GM12878 (cell line): ENCODE measurements around the gene SLC35D2. TPM values are rescaled to one million over a fixed set of nuclear protein-coding genes. Genes with fewer than 3 reads are reported as not detected.

Source experiments
- ATAC-seq: fragments of 200-7000 bp; cut with Tn5 transposase; 3 replicates; pipeline ENCODE4 v1.9.1; 2020; ENCODE audit warnings: mild to moderate bottlenecking, moderate library complexity
- BruUV-seq: library from RNA; stranded (reverse); fragments of 400-500 nt; replicated peaks from 2 replicates; lab custom pipeline; 2021; lab: Mats Ljungman, UMichigan
- CTCF ChIA-PET: fragments of 300-600 bp; sonication (Branson Sonifier 250); formaldehyde crosslinking; extraction: SDS; loops from one replicate; lab custom pipeline; 2021; ENCODE audit warnings: inconsistent platforms; lab: Yijun Ruan, JAX
- POLR2A ChIA-PET: fragments of 350-600 bp; formaldehyde crosslinking; extraction: SDS; loops from one replicate; lab custom pipeline; 2021; ENCODE audit warnings: inconsistent platforms; lab: Charles Lee
- RAD21 ChIA-PET: fragments of 300-600 bp; sonication (Branson Sonifier 250); formaldehyde crosslinking; loops from one replicate; lab custom pipeline; 2023; ENCODE audit warnings: antibody characterized with exemption; ENCODE audit not compliant: unreplicated experiment; lab: Charles Lee
- SMC1A ChIA-PET: fragments of 300-600 bp; sonication (Branson Sonifier 250); formaldehyde crosslinking; loops from one replicate; lab custom pipeline; 2023; ENCODE audit not compliant: unreplicated experiment, uncharacterized antibody; lab: Charles Lee
- DNase-seq: peaks from one replicate; pipeline ENCODE4 v3.0.0-alpha.2; 2011; ENCODE audit warnings: low read depth, low spot score
- FAIRE-seq: peaks from 3 replicates; lab custom pipeline; 2011; peaks lifted over from hg19 to GRCh38; lab: Jason Lieb, UNC
- H2AFZ ChIP-seq: 2 replicates; pipeline ENCODE4 v1.6.0; 2011; ENCODE audit warnings: low read depth, low read length, control low read depth; ENCODE audit not compliant: control insufficient read depth
- H3K27ac ChIP-seq: 2 replicates; pipeline ENCODE4 v1.5.1; 2011; ENCODE audit warnings: control low read depth; ENCODE audit not compliant: control insufficient read depth, insufficient read depth
- H3K27me3 ChIP-seq, 2 experiments: replicated peaks in 1 of 2; 2 replicates each; pipeline versions ENCODE4 v1.6.0 to v1.6.1; 2011; ENCODE audit warnings: low read length in 1 of 2; ENCODE audit not compliant: control insufficient read depth in 2 of 2, insufficient read depth in 2 of 2
- H3K36me3 ChIP-seq, 2 experiments: 2 replicates each; pipeline ENCODE4 v1.5.1; 2011; ENCODE audit warnings: low read length in 1 of 2; ENCODE audit not compliant: control insufficient read depth in 2 of 2, insufficient read depth in 2 of 2
- H3K4me1 ChIP-seq: 2 replicates; pipeline ENCODE4 v1.6.1; 2011; ENCODE audit warnings: mild to moderate bottlenecking, low read length, moderate library complexity, mixed read lengths; ENCODE audit not compliant: control insufficient read depth, insufficient read depth
- H3K4me2 ChIP-seq: 2 replicates; pipeline ENCODE4 v1.6.0; 2011; ENCODE audit warnings: control low read depth; ENCODE audit not compliant: control insufficient read depth, insufficient read depth
- H3K4me3 ChIP-seq: fragments of 200-600 bp; sonication (generic); 2 replicates; pipeline ENCODE4 v1.5.1; 2016
- H3K79me2 ChIP-seq: 2 replicates; pipeline ENCODE4 v1.6.0; 2011; ENCODE audit warnings: low read length; ENCODE audit not compliant: control insufficient read depth, insufficient read depth
- H3K9ac ChIP-seq: 2 replicates; pipeline ENCODE4 v1.8.0; 2011; ENCODE audit warnings: low read length, control low read depth, mixed read lengths; ENCODE audit not compliant: control insufficient read depth, insufficient read depth
- H3K9me3 ChIP-seq: replicated peaks from 3 replicates; pipeline ENCODE4 v1.5.1; 2011; ENCODE audit warnings: mild to moderate bottlenecking, low read length; ENCODE audit not compliant: control insufficient read depth, insufficient read depth
- H4K20me1 ChIP-seq: 2 replicates; pipeline ENCODE4 v1.6.0; 2011; ENCODE audit not compliant: control insufficient read depth, insufficient read depth
- BACH1 ChIP-seq: fragments of 450-650 bp; IDR thresholded peaks from 2 replicates; pipeline ENCODE4 v1.6.1; 2017; ENCODE audit warnings: mild to moderate bottlenecking, borderline replicate concordance
- BCL3 ChIP-seq: IDR thresholded peaks from 2 replicates; pipeline ENCODE4 v1.6.1; 2011; ENCODE audit warnings: borderline replicate concordance, low read depth, mild to moderate bottlenecking, moderate library complexity, low read length; ENCODE audit not compliant: insufficient read depth, poor library complexity, severe bottlenecking
- CBX5 ChIP-seq: sonication (generic); IDR thresholded peaks from 2 replicates; pipeline ENCODE4 v1.6.1; 2016; ENCODE audit warnings: low read depth, moderate library complexity, mild to moderate bottlenecking, inconsistent platforms
- CHD1 ChIP-seq: IDR thresholded peaks from 2 replicates; pipeline ENCODE4 v1.6.1; 2012; ENCODE audit warnings: low read depth, low read length, improper control_type of control experiment
- CREM ChIP-seq: IDR thresholded peaks from 2 replicates; pipeline ENCODE4 v1.6.1; 2014; ENCODE audit warnings: antibody characterized with exemption, low read depth
- E4F1 ChIP-seq: fragments of 450-650 bp; IDR thresholded peaks from 2 replicates; pipeline ENCODE4 v1.6.1; 2018; ENCODE audit warnings: borderline replicate concordance, mild to moderate bottlenecking; ENCODE audit not compliant: partially characterized antibody
- EED ChIP-seq: sonication (generic); IDR thresholded peaks from 2 replicates; pipeline ENCODE4 v1.6.1; 2016; ENCODE audit warnings: antibody characterized with exemption, low read depth
- ESRRA ChIP-seq: IDR thresholded peaks from 2 replicates; pipeline ENCODE4 v1.6.1; 2012; ENCODE audit warnings: mild to moderate bottlenecking, low read length, improper control_type of control experiment
- JUNB ChIP-seq: IDR thresholded peaks from 2 replicates; pipeline ENCODE4 v1.6.1; 2016; ENCODE audit warnings: antibody characterized with exemption, mild to moderate bottlenecking
- KLF5 ChIP-seq: fragments of 450-650 bp; IDR thresholded peaks from 2 replicates; pipeline ENCODE4 v1.6.1; 2014; ENCODE audit warnings: mild to moderate bottlenecking; ENCODE audit not compliant: partially characterized antibody
- MAX ChIP-seq: IDR thresholded peaks from 2 replicates; pipeline ENCODE4 v1.6.1; 2012; ENCODE audit warnings: low read depth, low read length, improper control_type of control experiment
- MYC ChIP-seq: IDR thresholded peaks from 2 replicates; pipeline ENCODE4 v1.6.1; 2011; ENCODE audit warnings: mild to moderate bottlenecking, low read length, moderate library complexity, inconsistent platforms; ENCODE audit not compliant: insufficient read depth, insufficient replicate concordance, insufficient read length, severe bottlenecking
- NFXL1 ChIP-seq: fragments of 450-650 bp; IDR thresholded peaks from 2 replicates; pipeline ENCODE4 v1.6.1; 2017; ENCODE audit warnings: antibody characterized with exemption, mild to moderate bottlenecking, borderline replicate concordance
- RAD51 ChIP-seq: fragments of 450-650 bp; IDR thresholded peaks from 2 replicates; pipeline ENCODE4 v1.6.1; 2016; ENCODE audit warnings: moderate library complexity, mild to moderate bottlenecking, inconsistent platforms
- SMARCA5 ChIP-seq: fragments of 450-650 bp; IDR thresholded peaks from 2 replicates; pipeline ENCODE4 v1.6.1; 2017; ENCODE audit warnings: mild to moderate bottlenecking
- SREBF2 ChIP-seq: IDR thresholded peaks from 2 replicates; pipeline ENCODE4 v1.6.1; 2012; ENCODE audit warnings: mild to moderate bottlenecking, low read length
- ZNF24 ChIP-seq: fragments of 450-650 bp; IDR thresholded peaks from 2 replicates; pipeline ENCODE4 v1.6.1; 2017; ENCODE audit warnings: antibody characterized with exemption, mild to moderate bottlenecking
- WGBS: methylation state at CpG from one replicate; pipeline ENCODE4 v1.1.6; 2016; ENCODE audit warnings: low lambda C conversion rate; ENCODE audit not compliant: insufficient replicate concordance, insufficient coverage; ENCODE audit errors: missing lambda C conversion rate; 5-methylcytosine and 5-hydroxymethylcytosine counted together
- in situ Hi-C: fragments of 300-500 bp; cut with MboI; formaldehyde crosslinking; loops from 9 replicates; pipeline ENCODE4 v1.14.3; 2018; ENCODE audit warnings: mixed read lengths
- intact Hi-C: fragments of 100-400 bp; cut with micrococcal nuclease; formaldehyde crosslinking; loops from one replicate; pipeline ENCODE4 v1.14.2; 2022; ENCODE audit not compliant: unreplicated experiment
- polyA plus RNA-seq, 11 experiments: library from polyadenylated mRNA; depleted of rRNA in 4 of 11; unstranded in 6 of 11; stranded (reverse) in 5 of 11; fragments of >200 nt; fragmentation: Nextera tagmentation in 4 of 11; fragmentation: Illumina TruSeq in 1 of 11; extraction: Ambion mirVana in 4 of 11; extraction: Trizol in 1 of 11; gene quantifications; 1 replicate in 1 of 11; 2 replicates in 10 of 11; pipeline versions ENCODE4 v1.2.1 to v1.2.3, GENCODE V29; 2011 to 2016; ENCODE audit warnings: inconsistent platforms in 2 of 11, missing spikeins in 2 of 11, low read depth in 1 of 11
- total RNA-seq, 4 experiments: library from RNA; depleted of rRNA in 3 of 4; stranded (reverse); fragments of >200 nt in 3 of 4; fragmentation: Illumina TruSeq in 1 of 4; extraction: Trizol in 1 of 4; gene quantifications; 2 replicates each; pipeline versions ENCODE4 v1.2.1 to v1.2.3, GENCODE V29; 2013 to 2021
- TF ChIP-seq, protein P1 (sequence below): IDR thresholded peaks from 2 replicates; pipeline ENCODE4 v1.6.1; 2011; ENCODE audit warnings: borderline replicate concordance, low read depth, mild to moderate bottlenecking, moderate library complexity, mixed read lengths, low read length; ENCODE audit not compliant: insufficient read depth; ENCODE audit errors: extremely low read length

SLC35D2 gene
- total and polyA plus RNA-seq, 10 of the 15 experiments (the other 5 are each of a cell fraction or from before 2014, with no cell fraction given) = 0.64 to 6.3 (median 3.5) TPM

GRCh38 chr9:96345551-96345950, 38.0 kb downstream of the SLC35D2 start:
- 90% methylated on average over 9 of the region's 9 CpGs for WGBS
- Histone ChIP-seq H3K79me2 (no peaks in the 10 kb centered on the region), H3K27me3 (no peaks in the 10 kb centered on the region), H3K4me1 (no peaks in the 10 kb centered on the region), H3K27ac (no peak overlapping the region), H3K9ac (no peak overlapping the region), H3K9me3 (no peaks in the 10 kb centered on the region), H2AFZ (no peak overlapping the region), H3K36me3 (no peaks in the 10 kb centered on the region), H3K4me3 (no peak overlapping the region), H4K20me1 (no peaks in the 10 kb centered on the region), H3K4me2 (no peak overlapping the region)
- DNase-seq = no peak
- no peak for FAIRE-seq
- ChIA-PET POLR2A (no interaction called here), CTCF (no interaction called here), RAD21 (no interaction called here), SMC1A (no interaction called here)
- in situ Hi-C loops (no loop called here), intact Hi-C loops (no loop called here)
- BruUV-seq = no TSS peak
- ATAC-seq = no peak
- TF ChIP-seq JUNB (no peak), E4F1 (no peak), MAX (no peak), CREM (no peak), NFXL1 (no peak), SREBF2 (no peak), EED (no peak), SMARCA5 (no peak), MYC (no peak), BCL3 (no peak), CHD1 (no peak), ZNF24 (no peak), ESRRA (no peak), KLF5 (no peak), CBX5 (no peak), BACH1 (no peak), RAD51 (no peak)
- TF ChIP-seq, protein P1, sequence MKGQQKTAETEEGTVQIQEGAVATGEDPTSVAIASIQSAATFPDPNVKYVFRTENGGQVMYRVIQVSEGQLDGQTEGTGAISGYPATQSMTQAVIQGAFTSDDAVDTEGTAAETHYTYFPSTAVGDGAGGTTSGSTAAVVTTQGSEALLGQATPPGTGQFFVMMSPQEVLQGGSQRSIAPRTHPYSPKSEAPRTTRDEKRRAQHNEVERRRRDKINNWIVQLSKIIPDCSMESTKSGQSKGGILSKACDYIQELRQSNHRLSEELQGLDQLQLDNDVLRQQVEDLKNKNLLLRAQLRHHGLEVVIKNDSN = no peak
